ENCODE measurements around the gene E2F3.

E2F3 gene

GRCh38 chr6:20539387-20539786 lies 137.7 kb downstream of the E2F3 start (continued):
- no peak for TF ChIP-seq CREB5 (CRISPR knock-in tag; IDR thresholded peaks at IDR 0.05; ENCODE audit: low read depth)
- TF ChIP-seq SNAI2 (CRISPR knock-in tag; IDR thresholded peaks at IDR 0.05), result no peak
- TF ChIP-seq ISL1 (CRISPR knock-in tag; IDR thresholded peaks at IDR 0.05), result no peak
- no peak for TF ChIP-seq ZFP30 (CRISPR knock-in tag; IDR thresholded peaks at IDR 0.05)
- TF ChIP-seq ARNTL (CRISPR knock-in tag; IDR thresholded peaks at IDR 0.05; ENCODE audit: borderline replicate concordance, low read depth), result no peak
- TF ChIP-seq BACH2 (CRISPR knock-in tag; IDR thresholded peaks at IDR 0.05; ENCODE audit: borderline replicate concordance), result no peak
- TF ChIP-seq ZC3H10 (CRISPR knock-in tag; IDR thresholded peaks at IDR 0.05), result no peak
- TF ChIP-seq OSR1 (CRISPR knock-in tag; IDR thresholded peaks at IDR 0.05), result no peak
- no peak for TF ChIP-seq ZFP3 (CRISPR knock-in tag; IDR thresholded peaks at IDR 0.05)
- TF ChIP-seq TCF4 (CRISPR knock-in tag; IDR thresholded peaks at IDR 0.05; ENCODE audit: borderline replicate concordance), result no peak
- no peak for TF ChIP-seq ESRRG (CRISPR knock-in tag; IDR thresholded peaks at IDR 0.05)
- no peak for TF ChIP-seq GLIS3 (CRISPR knock-in tag; IDR thresholded peaks at IDR 0.05)

- no peak; the same call in 2 of the 3 replicates for ATAC-seq
- TF ChIP-seq OSR1 (CRISPR knock-in tag; IDR thresholded peaks at IDR 0.05), result no peak
- no peak for TF ChIP-seq CREB5 (CRISPR knock-in tag; IDR thresholded peaks at IDR 0.05; ENCODE audit: low read depth)
- no peak for TF ChIP-seq ZNF565 (CRISPR knock-in tag; conservative IDR thresholded peaks at IDR 0.05; ENCODE audit: low read depth)
- TF ChIP-seq PATZ1 (CRISPR knock-in tag; IDR thresholded peaks at IDR 0.05; ENCODE audit: borderline replicate concordance), result no peak
- no peak for TF ChIP-seq RARB (CRISPR knock-in tag; IDR thresholded peaks at IDR 0.05)
- TF ChIP-seq PPARA (CRISPR knock-in tag; IDR thresholded peaks at IDR 0.05; ENCODE audit: borderline replicate concordance), result no peak
- TF ChIP-seq CSDC2 (CRISPR knock-in tag; IDR thresholded peaks at IDR 0.05), result no peak
- TF ChIP-seq ZC3H10 (CRISPR knock-in tag; IDR thresholded peaks at IDR 0.05), result no peak
- TF ChIP-seq GLIS3 (CRISPR knock-in tag; IDR thresholded peaks at IDR 0.05), result no peak
- no peak for TF ChIP-seq ZFP30 (CRISPR knock-in tag; IDR thresholded peaks at IDR 0.05)
- TF ChIP-seq CSRNP3 (CRISPR knock-in tag; IDR thresholded peaks at IDR 0.05), result no peak
Measured at GRCh38 chr6:20540683-20541082, 139.0 kb downstream of the E2F3 start.

GRCh38 chr6:20541382-20541781 lies 139.7 kb downstream of the E2F3 start:
- ATAC-seq, result no peak
- TF ChIP-seq ISL1 (CRISPR knock-in tag; IDR thresholded peaks at IDR 0.05), result no peak
- no peak for TF ChIP-seq ZNF70 (CRISPR knock-in tag; IDR thresholded peaks at IDR 0.05)
- no peak for TF ChIP-seq SNAI2 (CRISPR knock-in tag; IDR thresholded peaks at IDR 0.05)
- no peak for TF ChIP-seq TOX (CRISPR knock-in tag; IDR thresholded peaks at IDR 0.05; ENCODE audit: borderline replicate concordance)
- TF ChIP-seq ZFP30 (CRISPR knock-in tag; IDR thresholded peaks at IDR 0.05), result no peak
- no peak for TF ChIP-seq CSDC2 (CRISPR knock-in tag; IDR thresholded peaks at IDR 0.05)

- no peak for ATAC-seq
- no peak for TF ChIP-seq GLIS3 (CRISPR knock-in tag; IDR thresholded peaks at IDR 0.05)
- peak; percentile 97 for TF ChIP-seq ZNF8 (CRISPR knock-in tag; IDR thresholded peaks at IDR 0.05)
Measured at GRCh38 chr6:20542927-20543602, 141.4 kb downstream of the E2F3 start.
